Glomerular visceral epithelial cell (primary cell): ENCODE results near the gene MARS1.
A peak's percentile ranks its signal among the peaks of the same experiment; 100 is the strongest.

Source experiments
- DNase-seq: peaks from one replicate; pipeline ENCODE4 v3.0.0-alpha.2; 2016; ENCODE audit errors: extremely low spot score

MARS1 gene

GRCh38 chr12:57471661-57472060 lies 16.2 kb upstream of the MARS1 start:
- no peak for DNase-seq

DNA sequence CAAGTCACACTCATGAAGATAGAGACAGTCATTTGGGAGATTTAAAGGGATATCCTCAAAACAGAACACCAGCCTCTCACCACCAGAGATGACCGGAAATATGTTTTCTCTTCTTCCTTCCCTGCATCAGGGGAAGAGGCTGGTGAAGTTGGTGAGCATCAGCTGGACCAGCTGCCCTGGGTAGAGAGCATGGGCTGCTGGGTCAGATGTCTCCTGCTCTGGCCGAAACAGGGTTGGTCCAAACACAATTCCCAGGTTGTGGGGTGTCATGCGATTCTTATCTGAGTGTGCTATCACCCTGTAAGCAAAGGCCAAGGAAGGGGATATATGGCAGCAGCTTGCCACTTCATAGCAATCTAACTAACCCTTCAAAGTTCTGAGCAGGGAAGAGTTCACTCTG lies 15.5 kb upstream of the MARS1 start:
- DNase-seq = no peak

GRCh38 chr12:57473392-57473791 lies 14.5 kb upstream of the MARS1 start:
- DNase-seq = no peak

DNA sequence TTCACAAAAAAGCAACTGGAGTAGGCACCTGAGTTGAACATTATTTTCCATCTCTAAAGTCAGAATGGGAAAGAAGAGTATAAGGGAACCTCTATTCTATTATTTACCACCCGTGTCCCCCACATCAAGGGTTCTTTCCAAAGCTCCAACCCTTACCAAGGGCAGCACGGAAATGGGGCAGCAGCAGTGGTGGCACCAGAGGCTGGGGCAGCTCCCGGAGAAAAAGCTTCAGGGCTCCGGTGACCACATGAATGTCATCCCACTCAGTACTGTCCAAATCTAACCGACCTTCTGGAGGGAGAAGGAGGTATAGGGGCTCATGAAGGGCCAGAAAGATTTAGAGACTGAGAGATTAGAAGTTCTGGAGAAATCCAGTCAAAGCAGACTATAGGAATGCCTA lies 14.0 kb upstream of the MARS1 start:
- no peak for DNase-seq

DNA sequence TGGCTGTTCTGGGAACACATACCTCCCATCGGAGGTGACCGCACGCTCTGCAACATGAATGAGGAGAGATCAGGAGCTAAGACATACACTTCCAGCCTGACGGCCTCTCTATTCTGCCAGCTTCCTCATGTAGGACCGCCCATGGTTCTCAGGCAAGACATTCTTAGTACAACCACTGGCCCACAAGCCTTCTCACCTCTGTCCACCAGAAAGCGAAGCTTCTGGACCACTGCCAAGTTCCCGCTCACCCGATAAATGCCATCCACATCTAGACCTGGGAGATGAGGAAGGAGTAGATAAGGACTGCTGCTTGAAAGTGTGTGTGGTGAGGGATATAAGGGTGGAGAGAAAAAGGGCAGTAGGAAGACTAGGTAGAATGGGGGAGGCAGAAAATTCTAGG lies 13.4 kb upstream of the MARS1 start:
- peak; percentile 26 for DNase-seq

GRCh38 chr12:57474862-57475261 lies 13.0 kb upstream of the MARS1 start:
- no peak for DNase-seq

DNA sequence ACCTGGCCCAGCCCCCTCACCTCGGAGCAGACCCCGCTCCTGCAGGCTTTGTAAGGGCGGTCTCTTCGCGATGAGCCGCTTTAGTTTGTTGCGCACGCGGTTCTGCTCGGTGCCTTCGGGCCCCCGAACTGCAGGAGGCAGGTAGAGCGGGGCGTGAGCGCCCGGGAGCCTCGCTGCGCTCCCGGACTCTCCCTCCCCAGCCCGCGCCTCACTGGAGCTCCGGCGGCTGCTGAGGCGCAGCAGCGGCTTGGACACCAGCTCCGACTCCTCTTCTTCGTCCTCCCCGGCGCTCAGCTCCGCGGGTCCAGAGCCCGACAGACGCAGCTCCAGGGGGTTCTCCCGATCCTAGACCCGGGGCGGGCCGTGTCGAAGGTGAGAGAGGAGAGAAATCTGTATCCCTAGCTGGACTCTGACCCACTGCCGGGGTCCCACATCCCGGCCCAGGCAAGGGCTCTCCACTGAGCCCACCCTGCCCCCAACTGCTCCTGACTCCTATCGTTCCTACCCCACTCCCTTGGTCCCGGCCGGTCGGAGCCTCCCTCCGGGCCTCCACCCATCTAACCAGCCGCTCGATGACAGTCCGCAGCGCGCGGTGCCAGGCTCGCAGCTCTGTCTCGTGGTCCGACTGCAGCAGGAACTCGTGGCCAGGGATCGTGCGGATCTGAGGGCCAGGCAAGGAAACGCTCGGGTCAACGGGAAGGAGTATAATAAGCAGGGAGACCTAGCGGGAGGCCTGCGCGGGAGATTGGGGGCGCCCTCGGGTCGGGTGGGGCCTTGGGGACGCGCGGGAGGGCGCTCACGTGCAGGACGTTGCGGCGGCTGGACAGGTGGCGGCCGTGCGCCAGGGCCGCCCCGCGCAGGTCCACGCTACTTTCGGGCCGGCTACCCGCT lies 12.4 kb upstream of the MARS1 start:
- peak; percentile 23 for DNase-seq

GRCh38 chr12:57476162-57476992 lies 11.5 kb upstream of the MARS1 start:
- no peak for DNase-seq

DNA sequence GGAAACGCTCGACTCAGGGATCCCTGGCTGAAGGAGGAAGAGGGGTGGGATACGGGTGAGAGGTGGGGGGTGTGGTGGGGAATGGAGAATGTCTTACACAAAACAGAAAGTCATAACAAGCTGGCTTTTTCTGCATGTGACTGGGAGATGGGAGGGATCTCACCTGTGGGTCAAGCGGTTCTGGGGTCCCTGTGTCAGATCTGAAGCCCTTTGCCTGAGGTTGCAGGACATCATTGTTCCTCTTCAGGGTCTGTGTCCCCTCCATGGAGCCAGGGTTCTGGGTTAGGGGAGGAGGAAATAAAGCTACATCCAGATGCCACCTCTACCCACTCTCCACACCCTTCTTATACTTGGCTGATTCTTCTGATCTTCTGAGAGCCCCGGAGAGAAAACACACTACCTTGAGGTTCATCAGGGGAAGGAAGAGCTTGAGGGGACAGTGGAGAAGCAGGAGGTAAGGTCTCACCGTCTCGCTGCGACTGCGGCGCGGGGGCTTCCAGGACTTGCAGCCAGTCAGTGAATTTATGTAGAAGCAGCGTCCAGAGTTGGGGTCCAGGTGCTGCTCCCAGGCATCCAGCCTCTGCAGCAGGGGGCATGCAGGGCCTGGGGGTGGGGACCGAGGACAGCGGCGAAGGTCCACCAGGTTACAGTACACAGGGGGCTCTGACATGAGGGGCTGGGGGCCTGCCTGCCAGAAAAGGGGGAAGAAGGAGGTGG lies 10.7 kb upstream of the MARS1 start:
- no peak for DNase-seq

DNA sequence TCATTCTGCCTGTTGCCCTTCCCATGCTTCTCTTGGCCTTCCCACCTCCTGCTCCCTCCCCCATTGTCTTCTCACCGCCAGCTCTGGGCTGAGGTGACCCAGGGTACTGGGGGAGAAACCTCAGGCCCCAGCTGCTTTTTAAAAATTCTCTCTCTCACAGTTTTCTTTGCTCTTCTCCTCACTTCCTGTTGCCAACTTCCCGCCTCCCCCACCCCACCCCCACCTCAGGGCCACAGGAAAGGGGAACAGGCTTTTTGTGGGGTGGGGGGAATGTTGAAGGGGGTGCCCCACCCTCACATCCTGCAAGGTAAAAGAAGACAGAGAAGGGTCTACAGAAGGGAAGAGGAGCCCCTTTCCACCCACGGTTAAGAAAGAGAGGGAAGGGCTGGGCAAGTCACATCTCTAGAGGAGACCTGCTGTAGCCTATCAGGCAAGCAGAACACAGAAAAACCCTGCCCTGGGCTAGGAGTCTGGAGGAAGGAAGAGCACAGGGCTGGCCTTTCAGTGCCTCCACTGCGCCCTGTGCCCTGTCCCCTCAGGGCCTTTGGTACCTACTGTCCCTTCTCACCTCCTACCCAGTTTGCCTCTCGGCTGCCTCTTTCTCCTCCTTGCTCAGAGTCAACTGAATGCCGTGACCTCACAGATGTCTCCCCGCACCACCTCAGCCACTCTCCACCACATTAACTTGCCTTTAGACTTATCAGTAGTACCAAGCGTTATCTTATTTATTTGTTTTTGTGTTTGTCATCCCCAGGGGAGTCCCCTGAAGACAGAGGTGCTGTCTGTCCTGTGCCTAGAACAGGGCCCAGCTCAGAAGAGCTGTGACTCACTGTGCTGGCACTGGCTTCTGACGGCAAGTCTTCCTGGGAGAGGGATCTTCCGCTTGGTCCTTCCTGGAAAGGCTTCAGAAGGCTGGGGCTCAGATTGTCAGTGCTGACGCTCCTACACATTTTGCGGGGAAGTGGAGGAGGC lies 9.9 kb upstream of the MARS1 start:
- no peak for DNase-seq

DNA sequence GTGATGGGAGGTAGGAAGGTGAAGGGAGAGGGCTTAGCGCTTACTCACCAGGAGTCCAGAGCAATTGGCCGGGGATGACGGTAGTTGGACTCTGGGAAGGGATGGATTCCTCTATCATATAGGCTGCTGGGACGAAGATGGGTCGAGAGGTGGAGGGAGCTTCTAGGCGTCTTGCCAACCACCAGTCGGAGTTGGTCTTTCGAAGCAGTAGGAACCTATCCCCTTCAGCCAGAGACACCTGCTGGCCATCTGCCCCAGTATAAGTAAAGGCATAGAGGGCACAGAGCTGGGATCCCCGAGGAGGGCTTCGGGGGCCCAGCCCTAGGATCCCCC lies 8.9 kb upstream of the MARS1 start:
- DNase-seq = no peak

DNA sequence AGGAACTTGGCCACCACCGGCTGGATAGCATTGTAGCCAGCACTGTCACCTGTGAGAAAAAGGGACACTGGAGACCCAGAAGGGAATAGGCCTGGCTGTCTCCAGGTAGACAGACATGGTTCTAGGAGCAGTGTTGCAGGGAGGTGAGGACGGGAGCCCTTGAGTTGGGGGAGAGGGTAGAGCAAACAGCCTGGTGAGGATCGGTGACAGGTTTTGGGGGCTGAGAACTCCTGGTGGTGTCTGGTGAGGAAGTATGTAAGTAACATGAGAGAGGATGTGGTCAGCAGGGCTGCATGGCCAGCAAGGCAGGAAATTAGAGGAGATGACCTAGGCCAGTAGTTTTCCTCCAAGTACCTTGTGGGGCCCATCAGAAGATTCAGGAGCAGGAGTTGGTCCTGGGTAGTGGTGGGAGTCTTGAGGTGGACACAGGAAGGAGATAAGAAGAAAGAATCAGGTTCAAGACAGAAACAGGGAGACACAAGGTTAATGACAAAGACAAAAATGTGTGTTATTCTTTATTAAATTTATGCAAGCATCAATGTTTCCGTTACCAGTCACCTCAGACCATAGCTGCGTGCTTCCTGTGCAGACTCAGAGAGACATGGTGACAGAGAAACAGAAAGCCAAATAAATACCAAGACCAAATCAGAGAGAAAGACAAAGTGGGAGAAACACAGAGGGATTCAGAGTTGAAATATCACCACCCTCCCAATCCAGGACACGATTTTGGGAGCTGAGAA lies 8.3 kb upstream of the MARS1 start, which contains the start of gene ARHGAP9:
Gene ARHGAP9 (minus strand): TSS at position 491 of the 740 bp plus-strand sequence. CDS start 460 bp downstream, at position 31.
- DNase-seq = no peak

GRCh38 chr12:57481671-57482070 lies 6.2 kb upstream of the MARS1 start:
- DNase-seq = no peak

DNA sequence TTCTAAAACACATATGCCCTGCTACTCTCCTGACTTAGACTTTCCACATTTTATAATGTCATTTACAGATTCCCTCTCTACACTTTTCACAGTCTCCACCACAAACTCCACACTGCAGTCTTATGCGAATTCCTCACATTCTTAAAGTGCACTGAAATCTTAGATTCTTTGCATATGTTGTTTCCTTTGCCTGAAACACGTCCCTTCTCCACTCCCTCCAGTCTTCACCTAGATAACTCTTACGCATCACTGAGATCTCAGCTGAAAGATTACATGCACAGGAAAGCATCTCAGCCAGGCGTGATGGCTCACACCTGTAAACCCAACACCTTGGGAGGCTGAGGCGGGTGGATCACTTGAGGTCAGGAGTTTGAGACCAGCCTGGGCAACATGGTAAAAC lies 4.4 kb upstream of the MARS1 start:
- DNase-seq = peak; percentile 74

GRCh38 chr12:57485695-57486094 lies 2.2 kb upstream of the MARS1 start:
- no peak for DNase-seq

DNA sequence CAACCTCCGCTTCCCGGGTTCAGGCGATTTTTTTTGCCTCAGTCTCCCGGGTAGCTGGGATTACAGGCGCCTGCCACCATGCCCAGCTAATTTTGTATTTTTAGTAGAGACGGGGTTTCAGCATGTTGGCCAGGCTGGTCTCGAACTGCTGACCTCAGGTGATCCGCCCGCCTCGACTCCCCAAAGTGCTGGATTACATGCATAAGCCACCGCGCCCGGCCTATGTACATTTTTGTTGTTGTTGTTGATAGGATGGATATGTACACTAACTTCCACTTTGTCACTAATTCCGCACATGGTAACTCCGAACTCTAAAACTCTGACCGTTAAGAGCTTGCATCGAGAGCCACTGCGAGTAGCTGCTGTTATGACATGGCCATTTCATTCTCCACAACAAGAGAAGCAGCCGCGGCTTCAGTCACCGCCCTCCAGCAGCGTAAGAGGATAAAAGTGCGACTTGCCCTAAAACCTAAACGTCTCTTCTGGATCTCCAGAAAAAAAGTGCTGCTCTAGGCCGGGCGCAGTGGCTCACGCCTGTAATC lies 742 bp upstream of the MARS1 start:
- no peak for DNase-seq

DNA sequence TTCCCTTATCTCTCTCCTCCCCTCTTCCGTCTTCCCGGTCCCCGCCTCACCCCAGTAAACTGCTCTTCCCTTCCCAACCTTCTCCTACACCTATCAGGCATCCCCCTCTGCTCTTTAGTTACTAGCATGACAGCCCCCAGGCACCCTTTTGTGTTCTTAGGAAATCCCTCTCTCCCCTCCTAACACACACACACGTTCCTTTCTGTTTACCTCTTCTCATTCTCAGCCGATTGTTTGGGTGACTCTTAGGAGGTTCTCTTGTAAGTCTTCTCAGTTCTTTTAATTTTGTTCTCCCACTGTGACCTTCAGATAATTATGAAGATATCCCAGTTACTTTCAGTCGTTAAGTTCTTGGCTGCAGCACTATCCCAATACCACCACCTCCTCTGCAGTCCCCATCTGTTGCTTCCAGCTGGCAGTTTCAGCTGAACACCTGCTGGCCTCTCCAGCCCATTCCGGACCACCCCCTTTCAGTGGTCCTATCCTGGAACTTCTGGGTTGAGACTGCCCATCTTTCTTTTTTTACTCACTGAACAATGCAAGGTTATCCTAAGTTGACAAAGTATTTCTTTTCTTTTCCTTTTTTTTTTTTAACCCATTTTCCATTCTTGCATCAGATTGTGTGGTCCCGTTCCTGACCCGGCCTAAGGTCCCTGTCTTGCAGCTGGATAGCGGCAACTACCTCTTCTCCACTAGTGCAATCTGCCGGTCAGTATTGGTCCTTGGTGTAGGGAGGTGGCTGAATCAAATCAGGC lies 711 bp downstream of the MARS1 start:
- no peak for DNase-seq

GRCh38 chr12:57489157-57489641 lies 1.3 kb downstream of the MARS1 start:
- peak; percentile 31 for DNase-seq

GRCh38 chr12:57490126-57490525 lies 2.3 kb downstream of the MARS1 start:
- DNase-seq = no peak
